ENCODE measurements around the gene BST2.
A peak's percentile ranks its signal among the peaks of the same experiment; 100 is the strongest.

BST2 gene

GRCh38 chr19:17419621-17420474 is 14.4 kb upstream of the BST2 start, which contains the start of gene MVB12A:
Gene MVB12A, plus strand, starts transcription at chr19:17420047. Its CDS starts 89 bp downstream, at chr19:17420136.
- peak; percentile 88 to 90 for DNase-seq (ENCODE audit: low read depth in 2 of 2)

- no peak for DNase-seq (ENCODE audit: low read depth in 2 of 2)
These were observed 13.8 kb upstream of the BST2 start for GRCh38 chr19:17419154-17419620.

GRCh38 chr19:17418710-17419109 is 13.3 kb upstream of the BST2 start:
- DNase-seq (ENCODE audit: low read depth in 2 of 2): no peak

GRCh38 chr19:17415121-17415520 is 9.7 kb upstream of the BST2 start:
- no peak for DNase-seq (ENCODE audit: low read depth in 2 of 2)

- DNase-seq (ENCODE audit: low read depth in 2 of 2): no peak
These were observed 8.7 kb upstream of the BST2 start for GRCh38 chr19:17414097-17414496.

- no peak for DNase-seq (ENCODE audit: low read depth in 2 of 2)
These were observed 6.4 kb upstream of the BST2 start for GRCh38 chr19:17411801-17412200.

- DNase-seq (ENCODE audit: low read depth in 2 of 2): no peak
These were observed 4.6 kb upstream of the BST2 start for GRCh38 chr19:17409990-17410389.

GRCh38 chr19:17406887-17407196 is 1.4 kb upstream of the BST2 start:
- DNase-seq (ENCODE audit: low read depth in 2 of 2): no peak

- no peak for DNase-seq (ENCODE audit: low read depth in 2 of 2)
These were observed 836 bp upstream of the BST2 start for GRCh38 chr19:17406046-17406886.

GRCh38 chr19:17404621-17405249 is 695 bp downstream of the BST2 start:
- no peak for DNase-seq (ENCODE audit: low read depth in 2 of 2)

GRCh38 chr19:17404015-17404414 is 1.4 kb downstream of the BST2 start:
- DNase-seq (ENCODE audit: low read depth in 2 of 2): no peak

- no peak for DNase-seq (ENCODE audit: low read depth in 2 of 2)
These were observed 2.2 kb downstream of the BST2 start for GRCh38 chr19:17402982-17403855.

- no peak for DNase-seq (ENCODE audit: low read depth in 2 of 2)
These were observed 3.8 kb downstream of the BST2 start for GRCh38 chr19:17401628-17402027.

- DNase-seq (ENCODE audit: low read depth in 2 of 2): no peak
These were observed 6.4 kb downstream of the BST2 start for GRCh38 chr19:17398902-17399527.

- DNase-seq (ENCODE audit: low read depth in 2 of 2): peak in 1 of 2 donors; percentile 46
These were observed 10.5 kb downstream of the BST2 start for GRCh38 chr19:17394891-17395415.

- DNase-seq (ENCODE audit: low read depth in 2 of 2): no peak
These were observed 11.5 kb downstream of the BST2 start, which contains the start of gene CCDC194 for GRCh38 chr19:17393914-17394313. Gene CCDC194, minus strand, starts transcription at chr19:17394196. Its CDS starts 38 bp downstream, at chr19:17394158.

GRCh38 chr19:17393002-17393401 is 12.4 kb downstream of the BST2 start:
- no peak for DNase-seq (ENCODE audit: low read depth in 2 of 2)

- DNase-seq (ENCODE audit: low read depth in 2 of 2): no peak
These were observed 13.9 kb downstream of the BST2 start for GRCh38 chr19:17391371-17392151.

- DNase-seq (ENCODE audit: low read depth in 2 of 2): peak; percentile 73 to 76
These were observed 14.6 kb downstream of the BST2 start for GRCh38 chr19:17390665-17391370.
